GM18861 (cell line): Measurements from ENCODE around the gene GAPDH.
"Not testable (repeated sequence)": the region's sequence is repeated elsewhere in the genome, so short reads cannot be mapped to it uniquely, and the experiment has no call there.

ENCODE experiments used
- ATAC-seq: cut with Tn5 transposase; IDR thresholded peaks from one replicate; pipeline ENCODE4 v1.9.1; 2021; ENCODE audit not compliant: unreplicated experiment

The GAPDH gene

GRCh38 chr12:6541371-6542165 is 7.3 kb downstream of the GAPDH start:
- ATAC-seq = no peak

- no peak for ATAC-seq
Measured at GRCh38 chr12:6542209-6543009, 8.1 kb downstream of the GAPDH start.

- no peak for ATAC-seq
Measured at GRCh38 chr12:6546016-6546415, 11.7 kb downstream of the GAPDH start.

- no peak for ATAC-seq
Measured at GRCh38 chr12:6547566-6547965, 13.2 kb downstream of the GAPDH start.

- no peak for ATAC-seq
Measured at GRCh38 chr12:6547987-6548386, 13.7 kb downstream of the GAPDH start.

- ATAC-seq = no peak
Measured at GRCh38 chr12:6548556-6548955, 14.2 kb downstream of the GAPDH start.

- ATAC-seq = no peak
Measured at GRCh38 chr12:6548966-6549683, 14.8 kb downstream of the GAPDH start.

GRCh38 chr12:6549684-6550151 is 15.4 kb downstream of the GAPDH start:
- no peak for ATAC-seq

- no peak for ATAC-seq
Measured at GRCh38 chr12:6550294-6551062, 16.2 kb downstream of the GAPDH start.

GRCh38 chr12:6551063-6551461 is 16.7 kb downstream of the GAPDH start:
- no peak for ATAC-seq

GRCh38 chr12:6551496-6552139 is 17.3 kb downstream of the GAPDH start:
- no peak for ATAC-seq

GRCh38 chr12:6552140-6552551 is 17.8 kb downstream of the GAPDH start:
- ATAC-seq = no peak

GRCh38 chr12:6553051-6553868 is 18.9 kb downstream of the GAPDH start:
- no peak for ATAC-seq

- ATAC-seq = no peak
Measured at GRCh38 chr12:6554168-6555017, 20.1 kb downstream of the GAPDH start.

- ATAC-seq = no peak
Measured at GRCh38 chr12:6555018-6555691, 20.8 kb downstream of the GAPDH start.

- ATAC-seq = not testable (repeated sequence)
Measured at GRCh38 chr12:6556496-6556817, 22.1 kb downstream of the GAPDH start.

GRCh38 chr12:6556857-6557256 is 22.5 kb downstream of the GAPDH start:
- ATAC-seq = no peak
